Fibroblast of mammary gland (primary cell): ENCODE measurements around the gene MOCOS.

ENCODE experiments used
- DNase-seq: peaks from one replicate; pipeline ENCODE4 v3.0.0-alpha.2; 2010; ENCODE audit warnings: low read depth
- H3K4me3 ChIP-seq: 2 replicates; pipeline ENCODE4 v1.5.1; 2011; ENCODE audit warnings: low read depth, mild to moderate bottlenecking, low read length, moderate library complexity; ENCODE audit not compliant: control insufficient read depth
- CTCF ChIP-seq: conservative IDR thresholded peaks from 2 replicates; pipeline ENCODE4 v1.5.1; 2011; ENCODE audit warnings: low read depth, low read length, inconsistent platforms; ENCODE audit not compliant: control insufficient read depth, insufficient read depth

Gene MOCOS

GRCh38 chr18:36187193-36187825 is at the start of gene MOCOS:
Gene MOCOS, plus strand, starts transcription at chr18:36187497. Its CDS starts 43 bp downstream, at chr18:36187540.
- TF ChIP-seq CTCF, result no peak
- peak; percentile 45 for DNase-seq
- peak within 1 kb of the TSS; percentile 91 for H3K4me3 ChIP-seq

- no peak for TF ChIP-seq CTCF
Observed at GRCh38 chr18:36139245-36139644, 48.1 kb upstream of the MOCOS start.

GRCh38 chr18:36141576-36141975 is 45.7 kb upstream of the MOCOS start:
- TF ChIP-seq CTCF, result no peak
- H3K4me3 ChIP-seq, result no peak overlapping the region
- no peak for DNase-seq

More at GRCh38 chr18:36139245-36139644, 48.1 kb upstream of the MOCOS start:
- DNase-seq, result no peak
- no peak overlapping the region for H3K4me3 ChIP-seq

GRCh38 chr18:36142751-36143150 is 44.5 kb upstream of the MOCOS start:
- no peak for DNase-seq
- TF ChIP-seq CTCF, result no peak
- H3K4me3 ChIP-seq, result no peak overlapping the region

- TF ChIP-seq CTCF, result no peak
- DNase-seq, result no peak
- H3K4me3 ChIP-seq, result no peak overlapping the region
Observed at GRCh38 chr18:36143391-36143790, 43.9 kb upstream of the MOCOS start.

- no peak overlapping the region for H3K4me3 ChIP-seq
- no peak for DNase-seq
- no peak for TF ChIP-seq CTCF
Observed at GRCh38 chr18:36149514-36150289, 37.6 kb upstream of the MOCOS start.

GRCh38 chr18:36152781-36153180 is 34.5 kb upstream of the MOCOS start:
- H3K4me3 ChIP-seq, result no peak overlapping the region
- DNase-seq, result no peak
- no peak for TF ChIP-seq CTCF
